HFF-Myc (cell line): ENCODE results near the gene TNFRSF1A.

ENCODE experiments used
- DNase-seq: peaks from one replicate; pipeline ENCODE4 v3.0.0-alpha.2; 2011; ENCODE audit warnings: low read depth; ENCODE audit errors: extremely low read depth
- H3K4me3 ChIP-seq: replicated peaks from 2 replicates; pipeline ENCODE4 v1.5.1; 2011; ENCODE audit warnings: low read depth, mild to moderate bottlenecking, control low read depth, low read length
- TF ChIP-seq, protein P1 (sequence below): IDR thresholded peaks from 2 replicates; pipeline ENCODE4 v1.5.1; 2012; ENCODE audit warnings: mild to moderate bottlenecking, low read depth, low read length, control low read depth; ENCODE audit errors: missing control alignments

The TNFRSF1A gene

DNA sequence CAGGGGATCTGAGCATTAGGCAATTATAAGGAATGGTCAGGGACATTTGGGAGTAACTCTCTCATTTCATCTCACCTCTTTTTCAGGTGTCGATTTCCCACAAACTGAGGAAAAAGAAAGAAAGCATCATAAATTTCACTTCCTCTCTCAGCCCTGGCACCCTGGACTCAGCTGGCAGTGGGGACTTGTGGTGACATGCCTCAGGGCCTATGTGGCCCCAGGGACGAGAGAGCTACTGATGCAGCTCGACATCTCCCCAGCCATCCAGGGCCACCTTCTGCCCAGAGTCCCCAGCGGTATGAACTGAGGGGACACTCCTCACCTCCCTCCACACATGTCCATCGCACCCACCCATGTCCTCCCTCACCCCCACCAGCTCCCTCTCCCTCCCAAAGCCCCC is 11.7 kb downstream of the TNFRSF1A start:
- no peak overlapping the region for H3K4me3 ChIP-seq
- DNase-seq: no peak
- TF ChIP-seq, protein P1, sequence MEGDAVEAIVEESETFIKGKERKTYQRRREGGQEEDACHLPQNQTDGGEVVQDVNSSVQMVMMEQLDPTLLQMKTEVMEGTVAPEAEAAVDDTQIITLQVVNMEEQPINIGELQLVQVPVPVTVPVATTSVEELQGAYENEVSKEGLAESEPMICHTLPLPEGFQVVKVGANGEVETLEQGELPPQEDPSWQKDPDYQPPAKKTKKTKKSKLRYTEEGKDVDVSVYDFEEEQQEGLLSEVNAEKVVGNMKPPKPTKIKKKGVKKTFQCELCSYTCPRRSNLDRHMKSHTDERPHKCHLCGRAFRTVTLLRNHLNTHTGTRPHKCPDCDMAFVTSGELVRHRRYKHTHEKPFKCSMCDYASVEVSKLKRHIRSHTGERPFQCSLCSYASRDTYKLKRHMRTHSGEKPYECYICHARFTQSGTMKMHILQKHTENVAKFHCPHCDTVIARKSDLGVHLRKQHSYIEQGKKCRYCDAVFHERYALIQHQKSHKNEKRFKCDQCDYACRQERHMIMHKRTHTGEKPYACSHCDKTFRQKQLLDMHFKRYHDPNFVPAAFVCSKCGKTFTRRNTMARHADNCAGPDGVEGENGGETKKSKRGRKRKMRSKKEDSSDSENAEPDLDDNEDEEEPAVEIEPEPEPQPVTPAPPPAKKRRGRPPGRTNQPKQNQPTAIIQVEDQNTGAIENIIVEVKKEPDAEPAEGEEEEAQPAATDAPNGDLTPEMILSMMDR: no peak

DNA sequence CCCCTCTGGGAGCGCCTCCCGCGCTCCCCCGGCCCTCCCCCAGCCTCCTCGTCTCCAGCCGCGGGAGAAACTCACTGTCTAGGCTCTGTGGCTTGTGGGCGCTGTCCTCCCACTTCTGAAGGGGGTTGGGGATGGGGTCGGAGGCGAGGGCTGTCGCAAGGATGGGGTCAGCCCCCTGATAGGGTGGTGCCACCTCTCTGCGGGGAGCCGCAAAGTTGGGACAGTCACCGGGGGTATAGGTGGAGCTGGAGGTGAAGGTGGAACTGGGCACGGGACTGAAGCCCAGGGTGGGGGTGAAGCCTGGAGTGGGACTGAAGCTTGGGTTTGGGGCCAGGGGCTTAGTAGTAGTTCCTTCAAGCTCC is 12.2 kb downstream of the TNFRSF1A start:
- H3K4me3 ChIP-seq: no peak overlapping the region
- TF ChIP-seq, protein P1: no peak

DNA sequence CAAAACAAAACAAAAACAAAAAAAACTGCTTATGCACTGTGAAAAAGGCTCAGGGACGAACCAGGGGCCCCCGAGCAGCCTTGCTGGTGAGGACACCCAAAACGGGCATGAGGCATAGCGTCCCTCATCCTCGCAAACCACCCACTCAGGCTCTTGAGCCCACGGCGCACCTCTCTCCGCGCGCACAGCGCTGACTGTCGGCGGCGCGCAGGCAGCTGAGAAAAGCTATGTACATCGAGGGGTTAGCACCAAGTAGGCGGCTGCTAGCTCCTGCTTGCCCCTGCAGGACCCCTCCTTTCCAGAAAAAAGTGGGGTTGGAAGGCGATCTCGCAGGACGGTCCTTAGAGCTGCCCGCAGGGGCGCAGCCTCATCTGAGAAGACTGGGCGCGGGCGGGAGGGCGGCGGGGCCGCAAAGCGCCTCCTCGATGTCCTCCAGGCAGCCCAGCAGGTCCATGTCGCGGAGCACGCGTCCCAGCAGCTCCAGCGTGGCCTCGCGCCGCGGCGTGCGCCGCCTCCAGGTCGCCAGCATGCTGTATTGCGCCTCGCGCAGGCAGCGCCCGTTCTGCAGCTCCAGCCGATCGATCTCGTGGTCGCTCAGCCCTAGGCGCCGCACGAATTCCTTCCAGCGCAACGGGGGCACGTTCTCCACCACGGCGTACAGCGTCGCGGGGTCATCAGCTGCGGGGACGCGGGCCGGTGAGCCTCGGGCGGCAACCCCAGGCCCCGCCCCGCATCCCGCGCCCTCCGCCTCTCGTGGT is 12.8 kb downstream of the TNFRSF1A start:
- H3K4me3 ChIP-seq: no peak overlapping the region
- TF ChIP-seq, protein P1: no peak
- no peak for DNase-seq

More for the DNA sequence above, 12.2 kb downstream of the TNFRSF1A start:
- no peak for DNase-seq

DNA sequence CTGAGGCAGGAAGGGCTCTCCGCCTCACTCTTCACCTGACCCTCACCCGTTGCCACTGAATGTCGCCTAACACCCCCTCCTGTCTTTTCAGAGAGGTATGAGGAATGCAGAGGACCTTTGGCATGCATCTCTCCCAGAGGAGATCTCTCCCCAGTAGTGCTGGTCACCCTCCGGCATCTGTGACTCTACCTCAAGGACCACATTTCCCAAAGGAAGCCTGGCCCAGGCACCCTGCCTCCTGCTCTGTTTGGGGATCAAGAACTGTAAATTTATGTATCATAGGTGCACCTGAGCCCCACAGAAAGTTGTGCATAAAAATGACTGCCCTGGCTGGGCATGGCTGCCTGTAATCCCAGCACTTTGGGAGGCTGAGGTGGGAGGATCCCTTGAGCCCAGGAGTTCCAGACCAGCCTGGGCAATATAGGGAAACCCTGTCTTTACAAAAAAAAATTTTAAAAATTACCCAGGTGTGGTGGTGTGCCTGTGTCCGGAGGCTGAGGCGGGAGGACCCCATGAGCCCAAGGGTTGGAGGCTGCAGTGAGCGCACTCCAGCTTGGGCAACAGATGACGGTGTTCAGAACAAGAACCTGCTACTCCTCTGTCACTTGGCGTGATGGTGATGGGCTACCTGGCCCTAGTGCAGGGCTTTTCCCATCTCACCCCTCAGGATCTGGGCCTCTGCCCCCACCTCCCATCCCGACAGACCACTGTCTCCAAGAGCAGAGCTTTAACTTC is 13.7 kb downstream of the TNFRSF1A start:
- TF ChIP-seq, protein P1: no peak
- no peak overlapping the region for H3K4me3 ChIP-seq
- DNase-seq: no peak

DNA sequence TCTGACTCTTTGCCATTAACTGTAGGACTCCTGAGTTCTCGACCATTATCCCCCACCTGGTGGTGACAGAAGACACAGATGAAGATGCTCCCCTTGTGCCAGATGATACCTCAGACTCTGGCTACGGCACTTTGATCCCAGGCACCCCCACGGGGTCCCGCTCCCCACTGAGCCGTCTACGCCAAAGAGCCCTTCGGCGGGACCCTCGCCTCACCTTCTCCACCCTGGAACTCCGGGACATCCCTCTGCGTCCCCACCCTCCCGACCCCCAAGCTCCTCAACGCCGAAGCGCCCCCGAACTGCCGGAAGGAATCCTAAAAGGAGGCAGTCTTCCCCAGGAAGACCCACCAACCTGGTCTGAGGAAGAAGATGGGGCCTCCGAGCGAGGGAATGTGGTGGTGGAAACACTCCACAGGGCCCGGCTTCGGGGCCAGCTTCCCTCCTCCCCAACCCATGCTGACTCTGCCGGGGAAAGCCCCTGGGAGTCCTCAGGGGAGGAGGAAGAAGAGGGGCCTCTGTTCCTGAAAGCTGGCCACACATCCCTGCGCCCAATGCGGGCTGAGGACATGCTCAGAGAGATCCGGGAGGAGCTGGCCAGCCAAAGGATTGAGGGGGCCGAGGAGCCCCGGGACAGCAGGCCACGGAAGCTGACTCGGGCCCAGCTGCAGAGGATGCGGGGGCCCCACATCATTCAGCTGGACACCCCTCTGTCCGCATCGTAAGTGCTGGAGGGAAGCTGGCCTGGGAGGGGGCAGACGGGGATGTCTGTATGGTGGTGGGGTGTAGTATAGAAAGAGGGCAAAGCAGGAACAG is 14.4 kb downstream of the TNFRSF1A start:
- TF ChIP-seq, protein P1: no peak
- no peak for DNase-seq
- H3K4me3 ChIP-seq: no peak overlapping the region

DNA sequence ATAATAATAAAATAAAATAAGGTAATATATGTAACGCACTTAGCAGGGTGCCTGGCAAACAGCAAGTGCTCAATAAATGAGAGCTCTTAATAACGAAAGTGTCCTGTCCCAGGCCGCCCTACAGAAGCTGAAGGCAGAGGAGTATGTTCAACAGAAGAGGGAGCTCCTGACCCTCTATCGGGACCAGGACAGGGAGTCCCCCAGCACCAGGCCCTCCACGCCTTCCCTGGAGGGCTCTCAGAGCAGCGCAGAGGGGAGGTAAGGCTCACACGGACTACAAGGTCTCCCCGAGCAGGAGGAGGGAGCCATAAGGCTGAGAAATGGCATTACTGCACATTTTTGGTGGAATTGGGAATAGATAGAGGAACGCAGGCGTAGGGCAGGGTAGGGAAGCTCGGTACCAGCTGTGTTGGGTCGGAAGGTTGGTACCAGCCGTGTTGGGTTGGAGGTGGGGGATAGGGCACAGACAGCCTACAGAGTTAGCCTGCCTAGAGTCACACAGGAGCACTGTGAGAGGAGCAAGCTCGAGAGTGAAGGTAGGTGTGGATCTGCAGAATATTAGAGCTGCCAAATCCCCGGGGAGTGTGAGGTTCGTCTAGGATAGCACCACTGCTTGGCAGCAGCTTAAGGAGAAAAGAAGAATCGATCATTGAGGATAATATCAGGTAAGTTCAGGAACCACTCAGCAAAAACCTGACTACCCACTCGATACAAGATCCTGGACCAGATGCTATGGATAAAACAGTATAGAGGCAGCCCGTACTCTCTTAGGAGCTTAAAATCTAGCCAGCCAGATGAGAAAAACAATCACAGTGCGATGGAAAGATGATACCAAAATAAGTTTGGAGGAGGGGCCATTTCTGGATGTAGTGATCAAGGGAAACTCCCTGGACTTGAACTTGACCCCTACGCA is 15.3 kb downstream of the TNFRSF1A start:
- TF ChIP-seq, protein P1: peak; percentile 40
- no peak for DNase-seq
- H3K4me3 ChIP-seq: no peak overlapping the region
